B cell (primary cell): ENCODE measurements around the gene HEXD. TPM values are rescaled to one million over a fixed set of nuclear protein-coding genes. Genes with fewer than 3 reads are reported as not detected.

Experiments
- ATAC-seq: fragments of 200-7000 bp; cut with Tn5 transposase; one replicate; pipeline ENCODE4 v1.10.0; 2021; ENCODE audit warnings: low read depth, mild to moderate bottlenecking, moderate number of reproducible peaks, moderate library complexity
- CTCF ChIA-PET: fragments of 350-600 bp; sonication (Branson Sonifier 250); formaldehyde crosslinking; loops from one replicate; lab custom pipeline; 2021; ENCODE audit warnings: antibody characterized with exemption, inconsistent platforms; lab: Charles Lee
- POLR2A ChIA-PET: fragments of 350-600 bp; sonication (Branson Sonifier 250); formaldehyde crosslinking; loops from one replicate; lab custom pipeline; 2021; ENCODE audit warnings: antibody characterized with exemption; lab: Charles Lee
- DNase-seq: peaks from one replicate; pipeline ENCODE4 v3.0.0; 2013
- H2AFZ ChIP-seq: 2 replicates; pipeline ENCODE4 v1.6.1; 2012; ENCODE audit warnings: mild to moderate bottlenecking, low read depth, low read length; ENCODE audit not compliant: insufficient read depth, poor library complexity, severe bottlenecking
- H3K27ac ChIP-seq, 2 donors: 1 replicate in 1 of 2; 2 replicates in 1 of 2; pipeline ENCODE4 v1.5.1; 2012 to 2013; ENCODE audit warnings: low read length in 2 of 2, mild to moderate bottlenecking in 2 of 2, moderate library complexity in 1 of 2
- H3K27me3 ChIP-seq, 4 experiments: fragments of 200-600 bp in 1 of 4; sonication (generic) in 1 of 4; replicated peaks in 1 of 4; 1 replicate in 2 of 4; 2 replicates in 2 of 4; pipeline versions ENCODE4 v1.6.1 to v1.7.0; 2013 to 2016; ENCODE audit warnings: low read length in 3 of 4, mild to moderate bottlenecking in 2 of 4, mixed read lengths in 1 of 4, moderate library complexity in 1 of 4; ENCODE audit not compliant: insufficient read depth in 4 of 4, control insufficient read depth in 3 of 4; ENCODE audit errors: control extremely low read depth in 1 of 4
- H3K36me3 ChIP-seq, 2 experiments: replicated peaks in 1 of 2; 1 replicate in 1 of 2; 2 replicates in 1 of 2; pipeline versions ENCODE4 v1.6.1 to v1.7.1; 2013; ENCODE audit warnings: low read length in 1 of 2; ENCODE audit not compliant: insufficient read depth in 2 of 2, control insufficient read depth in 1 of 2; ENCODE audit errors: control extremely low read depth in 1 of 2, extremely low read depth in 1 of 2
- H3K4me1 ChIP-seq, 2 donors: fragments of 200-600 bp in 1 of 2; sonication (generic) in 1 of 2; 1 replicate in 1 of 2; 2 replicates in 1 of 2; pipeline versions ENCODE4 v1.5.1 to v1.6.1; 2013 to 2017; ENCODE audit warnings: low read length in 2 of 2; ENCODE audit not compliant: control insufficient read depth in 2 of 2, insufficient read depth in 2 of 2
- H3K4me2 ChIP-seq: replicated peaks from 2 replicates; pipeline ENCODE3; 2012; ENCODE audit warnings: mild to moderate bottlenecking, low read depth, low read length; ENCODE audit not compliant: poor library complexity, severe bottlenecking
- H3K4me3 ChIP-seq, 5 experiments: fragments of 200-600 bp in 1 of 5; sonication (generic) in 1 of 5; 1 replicate in 3 of 5; 2 replicates in 2 of 5; pipeline versions ENCODE4 v1.5.1 to v1.7.0; 2011 to 2016; ENCODE audit warnings: low read length in 4 of 5, mild to moderate bottlenecking in 4 of 5, low read depth in 2 of 5, control low read depth in 1 of 5, moderate library complexity in 1 of 5; ENCODE audit not compliant: insufficient read depth in 1 of 5; ENCODE audit errors: control extremely low read depth in 1 of 5, extremely low read depth in 1 of 5
- H3K79me2 ChIP-seq: fragments of 200-600 bp; sonication (generic); one replicate; pipeline ENCODE4 v1.6.0; 2016; ENCODE audit warnings: low read length; ENCODE audit not compliant: control insufficient read depth, insufficient read depth
- H3K9ac ChIP-seq: fragments of 200-600 bp; sonication (generic); 2 replicates; pipeline ENCODE4 v1.6.1; 2017; ENCODE audit warnings: mild to moderate bottlenecking, low read length, moderate library complexity
- H3K9me3 ChIP-seq, 3 donors: one replicate each; pipeline versions ENCODE4 v1.6.1 to v1.7.1; 2013; ENCODE audit warnings: low read length in 2 of 3; ENCODE audit not compliant: control insufficient read depth in 2 of 3, insufficient read depth in 1 of 3; ENCODE audit errors: control extremely low read depth in 1 of 3
- H4K20me1 ChIP-seq: 2 replicates; pipeline ENCODE4 v1.6.0; 2012; ENCODE audit warnings: mild to moderate bottlenecking, low read length; ENCODE audit not compliant: insufficient read depth, control insufficient read depth, poor library complexity, severe bottlenecking
- H3K27ac Mint-ChIP-seq: one replicate; pipeline ENCODE4 v1.8.0; 2021; ENCODE audit warnings: mixed read lengths
- H3K27me3 Mint-ChIP-seq: one replicate; pipeline ENCODE4 v1.8.0; 2021; ENCODE audit warnings: mixed read lengths
- H3K4me1 Mint-ChIP-seq: one replicate; pipeline ENCODE4 v1.8.0; 2021; ENCODE audit warnings: mixed read lengths
- H3K4me3 Mint-ChIP-seq: one replicate; pipeline ENCODE4 v1.8.0; 2021; ENCODE audit warnings: mixed read lengths
- H3K9me3 Mint-ChIP-seq: one replicate; pipeline ENCODE4 v1.8.0; 2022; ENCODE audit warnings: mixed read lengths; ENCODE audit not compliant: insufficient read depth
- CTCF ChIP-seq: fragments of 200-600 bp; IDR thresholded peaks from one replicate; pipeline ENCODE4 v1.8.0; 2022; ENCODE audit warnings: antibody characterized with exemption, mild to moderate bottlenecking
- EZH2 ChIP-seq: IDR thresholded peaks from 2 replicates; pipeline ENCODE4 v1.6.1; 2012; ENCODE audit warnings: borderline replicate concordance, low read depth, mild to moderate bottlenecking, moderate library complexity, low read length; ENCODE audit not compliant: insufficient read depth, poor library complexity, severe bottlenecking
- WGBS: methylation state at CpG from one replicate; pipeline ENCODE4 v1.1.5; 2013; ENCODE audit warnings: missing lambda C conversion rate; ENCODE audit not compliant: insufficient coverage; 5-methylcytosine and 5-hydroxymethylcytosine counted together
- intact Hi-C: fragments of 100-400 bp; cut with micrococcal nuclease; formaldehyde crosslinking; loops from one replicate; pipeline ENCODE4 v1.10.0; 2022
- polyA plus RNA-seq: library from polyadenylated mRNA; depleted of rRNA; stranded (reverse); fragments of >200 nt; gene quantifications from 2 replicates; pipeline ENCODE4 v1.2.3, GENCODE V29; 2012
- total RNA-seq, 2 donors: library from RNA; stranded (reverse); fragments of 120-200 nt in 1 of 2; gene quantifications; 1 replicate in 1 of 2; 2 replicates in 1 of 2; pipeline versions ENCODE4 v1.2.3 to v1.2.4, GENCODE V29; 2013 to 2022

The HEXD gene
- total and polyA plus RNA-seq, 2 donors (not counting 1 experiment from before 2014, with no cell fraction given): 128 to 317 TPM

- ChIA-PET POLR2A (interaction anchor here (0.6 to 2.3 kb wide), 2 partner anchors 12 to 85 kb away, joined by 3 to 5 read pairs; no protein-coding TSS in a partner anchor), CTCF (interaction anchor here (1.2 kb wide), 1 partner anchor 12 kb away, joined by 3 read pairs; no protein-coding TSS in a partner anchor)
- H3K27me3 Mint-ChIP-seq: no peaks in the 10 kb centered on the region
- Histone ChIP-seq H3K79me2 (peaks cover 78% of the 10 kb centered on the region), H2AFZ (no peak overlapping the region), H3K27ac (peak overlapping the region in 1 of 2 donors; percentile 69), H3K27me3 (no peaks in the 10 kb centered on the region), H3K4me2 (no peak overlapping the region), H3K36me3 (peaks cover 1 to 64% of the 10 kb centered on the region in 2 experiments), H3K4me3 (no peak overlapping the region), H3K4me1 (peaks cover 13 to 65% of the 10 kb centered on the region in 2 donors), H4K20me1 (peaks cover 57% of the 10 kb centered on the region), H3K9me3 (no peaks in the 10 kb centered on the region), H3K9ac (no peak overlapping the region)
- no peak overlapping the region for H3K4me3 Mint-ChIP-seq
- no peaks in the 10 kb centered on the region for H3K9me3 Mint-ChIP-seq
- DNase-seq (no peak), ATAC-seq (no peak)
- H3K4me1 Mint-ChIP-seq: peaks cover 50% of the 10 kb centered on the region
- over 99% methylated on average over 15 of the region's 15 CpGs for WGBS
- TF ChIP-seq EZH2: no peak
- no peak for TF ChIP-seq CTCF
- H3K27ac Mint-ChIP-seq: peak overlapping the region; percentile 59
- intact Hi-C loops: no loop called here
These were observed 28.0 kb downstream of the HEXD start for GRCh38 chr17:82446124-82446523.

GRCh38 chr17:82446649-82447048, 28.5 kb downstream of the HEXD start:
- Histone ChIP-seq H3K9me3 (no peaks in the 10 kb centered on the region), H3K27ac (peak overlapping the region in 1 of 2 donors; percentile 69), H3K9ac (no peak overlapping the region), H4K20me1 (peaks cover 52% of the 10 kb centered on the region), H3K4me3 (no peak overlapping the region), H3K79me2 (peaks cover 82% of the 10 kb centered on the region), H2AFZ (no peak overlapping the region), H3K36me3 (peaks cover 1 to 62% of the 10 kb centered on the region in 2 experiments), H3K27me3 (no peaks in the 10 kb centered on the region), H3K4me1 (peaks cover 17 to 65% of the 10 kb centered on the region in 2 donors), H3K4me2 (no peak overlapping the region)
- ATAC-seq (no peak), DNase-seq (no peak)
- Mint-ChIP-seq H3K4me3 (no peak overlapping the region), H3K27ac (peak overlapping the region; percentile 70), H3K4me1 (peaks cover 50% of the 10 kb centered on the region), H3K9me3 (no peaks in the 10 kb centered on the region), H3K27me3 (no peaks in the 10 kb centered on the region)
- WGBS: 95% methylated on average over 8 of the region's 12 CpGs
- CTCF ChIA-PET: interaction anchor here (1.3 kb wide), 1 partner anchor 47 kb away, joined by 3 read pairs; no protein-coding TSS in a partner anchor
- TF ChIP-seq CTCF: no peak
- no peak for TF ChIP-seq EZH2
- intact Hi-C loops: no loop called here
- POLR2A ChIA-PET: interaction anchor here (0.6 to 2.3 kb wide), 2 partner anchors 12 to 84 kb away, joined by 3 to 5 read pairs; no protein-coding TSS in a partner anchor
